Large intestine (tissue), 3 donors: ENCODE measurements around the gene CNN2. TPM values are rescaled to one million over a fixed set of nuclear protein-coding genes. Genes with fewer than 3 reads are reported as not detected.

Source experiments
- DNase-seq, 2 donors: peaks; one replicate each; pipeline versions ENCODE4 v3.0.0 to v3.0.0-alpha.2; 2013
- H3K27ac ChIP-seq: one replicate; pipeline ENCODE4 v1.5.1; 2013; ENCODE audit warnings: low read length
- H3K27me3 ChIP-seq: 2 replicates; pipeline ENCODE4 v1.6.1; 2013; ENCODE audit warnings: low read length; ENCODE audit not compliant: control insufficient read depth, insufficient read depth
- H3K36me3 ChIP-seq: 2 replicates; pipeline ENCODE4 v1.6.1; 2013; ENCODE audit warnings: low read length; ENCODE audit not compliant: control insufficient read depth, insufficient read depth
- H3K4me1 ChIP-seq: one replicate; pipeline ENCODE4 v1.6.1; 2013; ENCODE audit warnings: low read length; ENCODE audit not compliant: control insufficient read depth, insufficient read depth
- H3K4me3 ChIP-seq: one replicate; pipeline ENCODE4 v1.5.1; 2013; ENCODE audit warnings: low read length
- H3K9me3 ChIP-seq: one replicate; pipeline ENCODE4 v1.6.1; 2013; ENCODE audit warnings: mild to moderate bottlenecking, low read depth, low read length, moderate library complexity; ENCODE audit not compliant: control insufficient read depth
- WGBS: methylation state at CpG from one replicate; pipeline ENCODE4 v1.1.5; 2013; ENCODE audit warnings: low lambda C conversion rate; ENCODE audit not compliant: insufficient coverage; 5-methylcytosine and 5-hydroxymethylcytosine counted together
- polyA plus RNA-seq: library from polyadenylated mRNA; unstranded; fragments of 120-200 nt; gene quantifications from one replicate; pipeline ENCODE4 v1.2.1, GENCODE V29; 2013

The CNN2 gene
- polyA plus RNA-seq, 1 donor, result 31.5 TPM

DNA sequence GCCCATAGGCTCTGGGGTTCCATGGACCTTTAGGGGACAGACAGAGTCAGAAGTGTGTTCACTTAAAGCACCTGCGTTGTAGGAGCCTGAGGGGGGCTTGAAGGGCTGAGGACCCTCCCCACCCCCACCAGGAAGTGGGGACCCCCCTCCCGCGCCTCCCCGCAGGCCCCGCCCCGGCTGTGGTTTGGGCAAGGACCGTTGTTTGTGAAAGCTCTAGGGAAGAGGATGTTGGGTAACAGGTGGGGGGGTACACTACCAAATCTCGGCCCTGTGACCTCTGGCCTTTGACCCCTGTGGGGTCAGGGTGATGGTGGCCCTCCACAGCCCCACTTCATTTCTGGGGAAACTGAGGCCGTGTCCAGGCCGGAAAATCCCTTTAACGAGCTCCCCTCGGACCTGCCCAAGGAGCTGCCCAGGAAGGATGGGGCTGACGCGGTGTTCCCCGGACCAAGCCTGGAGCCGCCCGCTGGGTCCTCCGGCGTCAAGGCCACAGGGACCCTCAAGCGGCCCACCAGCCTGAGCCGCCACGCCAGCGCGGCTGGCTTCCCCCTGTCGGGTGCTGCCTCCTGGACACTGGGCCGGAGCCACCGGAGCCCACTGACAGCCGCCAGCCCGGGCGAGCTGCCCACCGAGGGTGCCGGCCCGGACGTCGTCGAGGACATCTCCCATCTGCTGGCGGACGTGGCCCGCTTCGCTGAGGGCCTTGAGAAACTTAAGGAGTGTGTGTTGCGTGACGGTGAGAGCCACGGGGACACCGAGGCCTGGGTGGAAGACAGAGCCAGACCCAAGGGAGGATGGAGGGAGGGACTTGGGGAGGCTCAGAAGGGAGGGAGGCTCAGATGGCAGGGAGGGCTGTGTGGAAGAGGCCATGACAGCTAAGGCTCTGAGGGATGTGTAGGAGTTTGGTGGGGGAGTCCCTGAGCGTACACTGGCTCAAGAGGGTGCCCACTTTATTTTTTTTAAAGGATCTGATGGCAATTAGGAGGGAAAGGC is 41.9 kb downstream of the CNN2 start:
- Histone ChIP-seq H3K27ac (no peak overlapping the region), H3K4me1 (peaks cover 13% of the 10 kb centered on the region), H3K9me3 (peaks cover 37% of the 10 kb centered on the region), H3K27me3 (peaks cover 96% of the 10 kb centered on the region), H3K36me3 (no peaks in the 10 kb centered on the region), H3K4me3 (peak overlapping the region; percentile 28)
- no peak for DNase-seq
- no CpG with 5 or more reads among the region's 45 CpGs for WGBS

DNA sequence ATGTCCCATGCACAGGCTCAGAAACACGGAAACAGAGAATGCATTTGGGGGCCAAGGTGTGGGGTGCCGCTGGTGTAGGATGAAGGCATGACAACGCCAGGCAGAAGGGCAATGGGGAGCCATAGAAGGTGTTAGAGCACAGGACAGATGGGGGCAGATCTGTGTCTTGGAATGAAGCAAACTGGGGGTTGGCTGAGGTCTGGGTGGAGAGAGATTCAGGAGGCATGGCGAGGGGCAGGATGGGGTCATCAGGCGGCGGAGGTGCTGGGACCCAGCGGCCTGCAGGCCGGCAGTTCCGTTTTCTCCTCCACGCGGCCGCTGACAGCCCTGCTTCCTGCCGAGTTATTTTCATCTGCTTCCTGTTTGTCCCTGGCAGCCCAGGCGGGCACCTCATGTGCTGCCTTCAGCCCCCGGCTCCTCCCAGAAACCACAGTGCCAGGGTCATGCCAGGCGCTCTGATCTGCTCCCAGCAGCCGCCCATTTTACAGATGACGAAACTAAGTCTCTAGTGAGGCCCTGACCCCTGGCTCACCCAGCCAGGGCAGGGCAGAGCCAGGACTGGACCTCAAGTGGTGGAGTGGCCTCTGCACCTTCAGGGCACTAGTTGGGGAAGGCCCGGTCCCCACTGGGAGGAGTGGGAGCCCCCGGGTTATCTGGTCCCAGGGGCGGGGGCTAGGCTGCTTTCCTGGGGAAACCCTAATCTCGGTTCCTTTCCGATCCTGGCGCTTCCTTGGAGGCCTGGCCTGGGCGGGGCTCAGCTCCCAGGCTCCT is 42.8 kb downstream of the CNN2 start:
- no peak for DNase-seq
- Histone ChIP-seq H3K4me1 (peaks cover 10% of the 10 kb centered on the region), H3K27me3 (peaks cover 91% of the 10 kb centered on the region), H3K27ac (no peak overlapping the region), H3K9me3 (peaks cover 28% of the 10 kb centered on the region), H3K4me3 (no peak overlapping the region), H3K36me3 (no peaks in the 10 kb centered on the region)
- no CpG with 5 or more reads among the region's 25 CpGs for WGBS

- H3K27ac ChIP-seq, result no peak overlapping the region
- H3K27me3 ChIP-seq, result peaks cover 78% of the 10 kb centered on the region
- WGBS, result no CpG with 5 or more reads among the region's 21 CpGs
- H3K4me3 ChIP-seq, result no peak overlapping the region
- no peaks in the 10 kb centered on the region for H3K4me1 ChIP-seq
- no peaks in the 10 kb centered on the region for H3K36me3 ChIP-seq
- DNase-seq, result no peak
- peaks cover 19% of the 10 kb centered on the region for H3K9me3 ChIP-seq
Measured at GRCh38 chr19:1070576-1070930, 44.1 kb downstream of the CNN2 start.

DNA sequence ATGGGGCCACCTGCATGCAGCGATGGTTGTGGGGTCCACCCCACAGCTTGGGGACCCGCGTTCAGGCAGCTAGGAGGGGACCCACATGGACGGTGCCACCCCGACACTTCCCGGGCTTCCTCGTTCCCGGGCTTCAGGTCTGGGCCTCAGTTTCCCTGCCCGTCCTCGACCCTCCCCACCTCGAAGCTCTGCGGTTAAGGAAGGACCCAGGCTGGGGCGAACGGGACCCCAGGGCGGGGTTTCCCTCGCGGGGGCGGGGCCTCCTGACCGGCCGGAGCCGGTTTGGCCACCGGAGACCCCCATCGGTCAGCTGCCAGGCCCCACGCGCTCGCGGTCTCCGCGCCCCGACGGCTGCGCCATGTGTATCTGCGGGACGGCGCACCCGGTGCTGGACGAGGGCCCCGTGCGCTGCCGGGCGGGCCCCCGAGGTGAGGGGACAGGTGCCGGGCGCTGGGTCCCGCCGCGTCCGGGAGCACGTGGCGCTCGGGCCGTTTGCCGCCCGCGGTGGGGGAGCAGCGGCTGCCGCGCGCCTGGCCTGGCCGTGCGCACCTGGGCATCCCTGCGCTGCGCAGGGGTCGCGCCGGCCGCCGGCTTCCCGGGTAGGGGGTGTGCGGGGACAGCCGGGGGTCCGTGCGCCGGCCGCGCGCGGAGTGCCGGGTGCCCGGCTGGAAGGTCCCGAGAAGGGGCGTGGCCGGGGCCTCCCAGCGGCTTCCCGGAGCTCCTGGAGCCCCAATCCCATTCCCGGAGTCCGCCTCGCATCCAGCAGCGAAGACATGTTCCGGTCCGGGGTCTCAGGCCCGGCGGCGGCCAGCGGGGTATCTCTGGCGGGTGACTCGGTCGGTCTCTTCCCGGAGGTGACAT is 44.8 kb downstream of the CNN2 start:
- DNase-seq, result no peak
- no peak overlapping the region for H3K27ac ChIP-seq
- H3K4me1 ChIP-seq, result no peaks in the 10 kb centered on the region
- whole genome bisulfite sequencing, result no CpG with 5 or more reads among the region's 99 CpGs
- H3K4me3 ChIP-seq, result no peak overlapping the region
- peaks cover 19% of the 10 kb centered on the region for H3K9me3 ChIP-seq
- peaks cover 72% of the 10 kb centered on the region for H3K27me3 ChIP-seq
- no peaks in the 10 kb centered on the region for H3K36me3 ChIP-seq

- peaks cover 60% of the 10 kb centered on the region for H3K27me3 ChIP-seq
- peaks cover 13% of the 10 kb centered on the region for H3K9me3 ChIP-seq
- H3K36me3 ChIP-seq, result no peaks in the 10 kb centered on the region
- H3K4me3 ChIP-seq, result no peak overlapping the region
- 75% methylated on average over 2 of the region's 11 CpGs for WGBS
- DNase-seq, result no peak
- H3K4me1 ChIP-seq, result no peaks in the 10 kb centered on the region
- no peak overlapping the region for H3K27ac ChIP-seq
Measured at GRCh38 chr19:1072371-1073015, 46.1 kb downstream of the CNN2 start.

DNA sequence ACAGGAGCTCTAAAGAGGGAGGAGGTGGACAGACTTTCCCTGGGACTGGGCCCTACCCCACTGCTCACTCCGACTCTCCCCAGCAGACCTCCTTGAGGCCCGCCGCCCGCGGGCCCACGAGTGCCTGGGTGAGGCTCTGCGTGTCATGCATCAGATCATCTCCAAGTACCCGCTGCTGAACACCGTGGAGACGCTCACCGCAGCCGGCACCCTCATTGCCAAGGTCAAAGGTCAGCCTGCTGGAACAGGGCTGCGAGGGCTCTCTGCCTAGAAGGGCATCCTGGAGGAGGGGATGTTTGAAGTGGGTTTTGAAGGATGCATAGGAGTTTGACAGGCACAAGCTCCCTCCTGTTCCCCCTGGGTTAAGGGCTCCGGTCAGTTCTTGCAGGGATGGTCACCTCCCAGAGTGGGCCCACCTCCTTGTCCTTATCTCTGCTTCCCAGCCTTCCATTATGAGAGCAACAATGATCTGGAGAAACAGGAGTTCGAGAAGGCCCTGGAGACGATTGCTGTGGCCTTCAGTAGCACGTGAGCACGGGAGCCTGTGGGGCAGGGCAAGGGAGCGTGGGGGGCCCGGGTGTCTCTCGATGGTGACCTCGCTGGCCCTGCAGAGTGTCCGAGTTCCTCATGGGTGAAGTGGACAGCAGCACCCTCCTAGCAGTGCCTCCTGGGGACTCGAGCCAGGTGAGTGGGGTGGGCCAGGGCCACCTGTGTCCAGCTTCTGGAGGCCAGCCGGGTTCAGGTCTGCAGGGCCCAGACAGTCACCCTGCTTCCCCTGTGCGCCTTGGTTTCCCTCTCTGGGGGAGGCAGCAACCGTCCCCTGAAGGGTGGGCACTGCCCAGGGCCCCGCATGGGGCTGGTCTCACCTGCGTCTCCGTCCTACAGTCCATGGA is 46.9 kb downstream of the CNN2 start:
- no peak overlapping the region for H3K27ac ChIP-seq
- peaks cover 51% of the 10 kb centered on the region for H3K27me3 ChIP-seq
- H3K4me1 ChIP-seq, result no peaks in the 10 kb centered on the region
- no peak for DNase-seq
- WGBS, result no CpG with 5 or more reads among the region's 30 CpGs
- peaks cover 7% of the 10 kb centered on the region for H3K9me3 ChIP-seq
- H3K4me3 ChIP-seq, result no peak overlapping the region
- no peaks in the 10 kb centered on the region for H3K36me3 ChIP-seq

- H3K4me3 ChIP-seq, result no peak overlapping the region
- no peak for DNase-seq
Measured at GRCh38 chr19:1073956-1074517, 47.6 kb downstream of the CNN2 start.

GRCh38 chr19:1074544-1075283 is 48.3 kb downstream of the CNN2 start:
- Histone ChIP-seq H3K4me3 (no peak overlapping the region), H3K36me3 (no peaks in the 10 kb centered on the region), H3K9me3 (peaks cover 4% of the 10 kb centered on the region), H3K27ac (no peak overlapping the region), H3K4me1 (no peaks in the 10 kb centered on the region), H3K27me3 (peaks cover 37% of the 10 kb centered on the region)
- DNase-seq, result no peak
- no CpG with 5 or more reads among the region's 54 CpGs for WGBS

More at GRCh38 chr19:1073956-1074517, 47.6 kb downstream of the CNN2 start:
- H3K27ac ChIP-seq, result no peak overlapping the region
- H3K36me3 ChIP-seq, result no peaks in the 10 kb centered on the region
- peaks cover 44% of the 10 kb centered on the region for H3K27me3 ChIP-seq
- no CpG with 5 or more reads among the region's 28 CpGs for WGBS
- peaks cover 2% of the 10 kb centered on the region for H3K9me3 ChIP-seq
- H3K4me1 ChIP-seq, result no peaks in the 10 kb centered on the region
